ENCODE results near the gene CCT3.

CCT3 gene

GRCh38 chr1:156283521-156283920 is 54.6 kb downstream of the CCT3 start:
- no peaks in the 10 kb centered on the region for H3K9me3 ChIP-seq (ENCODE audit: control insufficient read depth in 5 of 5, low read length in 5 of 5)
- H3K4me1 ChIP-seq (ENCODE audit: control insufficient read depth in 5 of 5, insufficient read depth in 5 of 5, low read length in 5 of 5), result peaks cover 4 to 41% (median 34%) of the 10 kb centered on the region in 5 donors
- peak overlapping the region; percentile 79 to 91 (median 88) for H3K9ac ChIP-seq (ENCODE audit: low read length in 5 of 5)
- H3K36me3 ChIP-seq (ENCODE audit: control insufficient read depth in 5 of 5, insufficient read depth in 5 of 5, low read length in 5 of 5), result peaks cover 4 to 20% (median 8%) of the 10 kb centered on the region in 5 donors
- H3K27me3 ChIP-seq (ENCODE audit: control insufficient read depth in 5 of 5, insufficient read depth in 4 of 5, low read length in 5 of 5), result no peaks in the 10 kb centered on the region
- peak overlapping the region; percentile 82 to 98 (median 91) for H3K4me3 ChIP-seq (ENCODE audit: low read depth in 1 of 5, low read length in 5 of 5)
- peak overlapping the region; percentile 90 for H3K27ac ChIP-seq (ENCODE audit: low read depth, low read length)

GRCh38 chr1:156282479-156283222 is 55.4 kb downstream of the CCT3 start, which contains the start of gene SMG5:
Gene SMG5, minus strand, starts transcription at chr1:156282825. Its CDS starts 145 bp downstream, at chr1:156282680.
- peak within 1 kb of the TSS; percentile 82 to 98 (median 91) for H3K4me3 ChIP-seq (ENCODE audit: low read depth in 1 of 5, low read length in 5 of 5)
- H3K27ac ChIP-seq (ENCODE audit: low read depth, low read length), result peak within 1 kb of the TSS; percentile 90
- H3K9me3 ChIP-seq (ENCODE audit: control insufficient read depth in 5 of 5, low read length in 5 of 5), result no peaks in the 10 kb centered on the region
- H3K36me3 ChIP-seq (ENCODE audit: control insufficient read depth in 5 of 5, insufficient read depth in 5 of 5, low read length in 5 of 5), result peaks cover 4 to 29% (median 17%) of the 10 kb centered on the region in 5 donors
- peaks cover 4 to 41% (median 34%) of the 10 kb centered on the region in 5 donors for H3K4me1 ChIP-seq (ENCODE audit: control insufficient read depth in 5 of 5, insufficient read depth in 5 of 5, low read length in 5 of 5)
- peak within 1 kb of the TSS; percentile 79 to 91 (median 88) for H3K9ac ChIP-seq (ENCODE audit: low read length in 5 of 5)
- no peaks in the 10 kb centered on the region for H3K27me3 ChIP-seq (ENCODE audit: control insufficient read depth in 5 of 5, insufficient read depth in 4 of 5, low read length in 5 of 5)

GRCh38 chr1:156281693-156282478 is 56.2 kb downstream of the CCT3 start:
- H3K27me3 ChIP-seq (ENCODE audit: control insufficient read depth in 5 of 5, insufficient read depth in 4 of 5, low read length in 5 of 5), result no peaks in the 10 kb centered on the region
- peak overlapping the region; percentile 90 for H3K27ac ChIP-seq (ENCODE audit: low read depth, low read length)
- H3K4me3 ChIP-seq (ENCODE audit: low read depth in 1 of 5, low read length in 5 of 5), result peak overlapping the region; percentile 82 to 96 (median 91)
- H3K4me1 ChIP-seq (ENCODE audit: control insufficient read depth in 5 of 5, insufficient read depth in 5 of 5, low read length in 5 of 5), result peaks cover 6 to 45% (median 39%) of the 10 kb centered on the region in 5 donors
- H3K36me3 ChIP-seq (ENCODE audit: control insufficient read depth in 5 of 5, insufficient read depth in 5 of 5, low read length in 5 of 5), result peaks cover 4 to 36% (median 24%) of the 10 kb centered on the region in 5 donors
- peak overlapping the region; percentile 69 to 91 (median 88) for H3K9ac ChIP-seq (ENCODE audit: low read length in 5 of 5)
- H3K9me3 ChIP-seq (ENCODE audit: control insufficient read depth in 5 of 5, low read length in 5 of 5), result no peaks in the 10 kb centered on the region

- Histone ChIP-seq H3K4me3 (ENCODE audit: low read depth in 1 of 5, low read length in 5 of 5) (peak overlapping the region; percentile 82 to 96 (median 91)), H3K4me1 (ENCODE audit: control insufficient read depth in 5 of 5, insufficient read depth in 5 of 5, low read length in 5 of 5) (peaks cover 6 to 49% (median 45%) of the 10 kb centered on the region in 5 donors), H3K27ac (ENCODE audit: low read depth, low read length) (peak overlapping the region; percentile 90)
Observed at GRCh38 chr1:156281281-156281680, 56.8 kb downstream of the CCT3 start.

GRCh38 chr1:156279837-156280236 is 58.3 kb downstream of the CCT3 start:
- Histone ChIP-seq H3K4me3 (ENCODE audit: low read depth in 1 of 5, low read length in 5 of 5) (no peak overlapping the region), H3K36me3 (ENCODE audit: control insufficient read depth in 5 of 5, insufficient read depth in 5 of 5, low read length in 5 of 5) (peaks cover 4 to 47% (median 35%) of the 10 kb centered on the region in 5 donors), H3K27me3 (ENCODE audit: control insufficient read depth in 5 of 5, insufficient read depth in 4 of 5, low read length in 5 of 5) (no peaks in the 10 kb centered on the region), H3K9me3 (ENCODE audit: control insufficient read depth in 5 of 5, low read length in 5 of 5) (no peaks in the 10 kb centered on the region), H3K27ac (ENCODE audit: low read depth, low read length) (no peak overlapping the region), H3K4me1 (ENCODE audit: control insufficient read depth in 5 of 5, insufficient read depth in 5 of 5, low read length in 5 of 5) (peaks cover 6 to 50% (median 46%) of the 10 kb centered on the region in 5 donors), H3K9ac (ENCODE audit: low read length in 5 of 5) (peak overlapping the region in 1 of 5 donors; percentile 21)

More at GRCh38 chr1:156281281-156281680, 56.8 kb downstream of the CCT3 start:
- peak overlapping the region; percentile 20 to 91 (median 88) for H3K9ac ChIP-seq (ENCODE audit: low read length in 5 of 5)
- peaks cover 4 to 39% (median 26%) of the 10 kb centered on the region in 5 donors for H3K36me3 ChIP-seq (ENCODE audit: control insufficient read depth in 5 of 5, insufficient read depth in 5 of 5, low read length in 5 of 5)
- H3K27me3 ChIP-seq (ENCODE audit: control insufficient read depth in 5 of 5, insufficient read depth in 4 of 5, low read length in 5 of 5), result no peaks in the 10 kb centered on the region
- H3K9me3 ChIP-seq (ENCODE audit: control insufficient read depth in 5 of 5, low read length in 5 of 5), result no peaks in the 10 kb centered on the region

GRCh38 chr1:156276966-156277381 is 61.1 kb downstream of the CCT3 start:
- Histone ChIP-seq H3K36me3 (ENCODE audit: control insufficient read depth in 5 of 5, insufficient read depth in 5 of 5, low read length in 5 of 5) (peaks cover 10 to 75% (median 63%) of the 10 kb centered on the region in 5 donors), H3K9ac (ENCODE audit: low read length in 5 of 5) (no peak overlapping the region), H3K27me3 (ENCODE audit: control insufficient read depth in 5 of 5, insufficient read depth in 4 of 5, low read length in 5 of 5) (no peaks in the 10 kb centered on the region), H3K4me3 (ENCODE audit: low read depth in 1 of 5, low read length in 5 of 5) (no peak overlapping the region), H3K27ac (ENCODE audit: low read depth, low read length) (peak overlapping the region; percentile 39), H3K4me1 (ENCODE audit: control insufficient read depth in 5 of 5, insufficient read depth in 5 of 5, low read length in 5 of 5) (peaks cover 4 to 32% (median 28%) of the 10 kb centered on the region in 5 donors), H3K9me3 (ENCODE audit: control insufficient read depth in 5 of 5, low read length in 5 of 5) (no peaks in the 10 kb centered on the region)

GRCh38 chr1:156276532-156276931 is 61.6 kb downstream of the CCT3 start:
- H3K27ac ChIP-seq (ENCODE audit: low read depth, low read length), result peak overlapping the region; percentile 39
- H3K4me3 ChIP-seq (ENCODE audit: low read depth in 1 of 5, low read length in 5 of 5), result no peak overlapping the region

GRCh38 chr1:156270314-156270713 is 67.8 kb downstream of the CCT3 start:
- H3K36me3 ChIP-seq (ENCODE audit: control insufficient read depth in 5 of 5, insufficient read depth in 5 of 5, low read length in 5 of 5), result peaks cover 27 to 94% (median 88%) of the 10 kb centered on the region in 5 donors
- H3K27ac ChIP-seq (ENCODE audit: low read depth, low read length), result no peak overlapping the region
- no peak overlapping the region for H3K9ac ChIP-seq (ENCODE audit: low read length in 5 of 5)

More at GRCh38 chr1:156276532-156276931, 61.6 kb downstream of the CCT3 start:
- peak overlapping the region in 1 of 5 donors; percentile 23 for H3K9ac ChIP-seq (ENCODE audit: low read length in 5 of 5)
- H3K36me3 ChIP-seq (ENCODE audit: control insufficient read depth in 5 of 5, insufficient read depth in 5 of 5, low read length in 5 of 5), result peaks cover 10 to 80% (median 68%) of the 10 kb centered on the region in 5 donors
- H3K4me1 ChIP-seq (ENCODE audit: control insufficient read depth in 5 of 5, insufficient read depth in 5 of 5, low read length in 5 of 5), result peaks cover 4 to 27% (median 23%) of the 10 kb centered on the region in 5 donors
- H3K27me3 ChIP-seq (ENCODE audit: control insufficient read depth in 5 of 5, insufficient read depth in 4 of 5, low read length in 5 of 5), result no peaks in the 10 kb centered on the region
- H3K9me3 ChIP-seq (ENCODE audit: control insufficient read depth in 5 of 5, low read length in 5 of 5), result no peaks in the 10 kb centered on the region

GRCh38 chr1:156268336-156268735 is 69.8 kb downstream of the CCT3 start:
- Histone ChIP-seq H3K4me3 (ENCODE audit: low read depth in 1 of 5, low read length in 5 of 5) (no peak overlapping the region), H3K9me3 (ENCODE audit: control insufficient read depth in 5 of 5, low read length in 5 of 5) (no peaks in the 10 kb centered on the region), H3K9ac (ENCODE audit: low read length in 5 of 5) (no peak overlapping the region), H3K27ac (ENCODE audit: low read depth, low read length) (no peak overlapping the region), H3K4me1 (ENCODE audit: control insufficient read depth in 5 of 5, insufficient read depth in 5 of 5, low read length in 5 of 5) (no peaks in the 10 kb centered on the region), H3K27me3 (ENCODE audit: control insufficient read depth in 5 of 5, insufficient read depth in 4 of 5, low read length in 5 of 5) (no peaks in the 10 kb centered on the region), H3K36me3 (ENCODE audit: control insufficient read depth in 5 of 5, insufficient read depth in 5 of 5, low read length in 5 of 5) (peaks cover 29 to 92% (median 83%) of the 10 kb centered on the region in 5 donors)

More at GRCh38 chr1:156270314-156270713, 67.8 kb downstream of the CCT3 start:
- Histone ChIP-seq H3K27me3 (ENCODE audit: control insufficient read depth in 5 of 5, insufficient read depth in 4 of 5, low read length in 5 of 5) (no peaks in the 10 kb centered on the region), H3K9me3 (ENCODE audit: control insufficient read depth in 5 of 5, low read length in 5 of 5) (no peaks in the 10 kb centered on the region), H3K4me3 (ENCODE audit: low read depth in 1 of 5, low read length in 5 of 5) (no peak overlapping the region), H3K4me1 (ENCODE audit: control insufficient read depth in 5 of 5, insufficient read depth in 5 of 5, low read length in 5 of 5) (no peaks in the 10 kb centered on the region)

Measured in subcutaneous abdominal adipose tissue (tissue), 5 donors.